GM10248 (cell line): ENCODE measurements around the gene AKAP5.

ENCODE experiments used
- CTCF ChIA-PET: fragments of 300-600 bp; sonication (Branson Sonifier 250); formaldehyde crosslinking; extraction: SDS; loops from one replicate; lab custom pipeline; 2021; ENCODE audit warnings: antibody characterized with exemption; lab: Yijun Ruan, JAX
- POLR2A ChIA-PET: fragments of 350-650 bp; sonication (Branson Sonifier 250); formaldehyde crosslinking; extraction: SDS; loops from one replicate; lab custom pipeline; 2020; ENCODE audit warnings: antibody characterized with exemption; lab: Yijun Ruan, JAX
- DNase-seq: peaks from one replicate; pipeline ENCODE4 v3.0.0; 2012; ENCODE audit errors: extremely low spot score
- TF ChIP-seq, protein P1 (sequence below): IDR thresholded peaks from 2 replicates; pipeline ENCODE4 v1.5.1; 2012; ENCODE audit warnings: mild to moderate bottlenecking, low read depth; ENCODE audit errors: extremely low read depth, missing control alignments, control extremely low read depth

Gene AKAP5

DNA sequence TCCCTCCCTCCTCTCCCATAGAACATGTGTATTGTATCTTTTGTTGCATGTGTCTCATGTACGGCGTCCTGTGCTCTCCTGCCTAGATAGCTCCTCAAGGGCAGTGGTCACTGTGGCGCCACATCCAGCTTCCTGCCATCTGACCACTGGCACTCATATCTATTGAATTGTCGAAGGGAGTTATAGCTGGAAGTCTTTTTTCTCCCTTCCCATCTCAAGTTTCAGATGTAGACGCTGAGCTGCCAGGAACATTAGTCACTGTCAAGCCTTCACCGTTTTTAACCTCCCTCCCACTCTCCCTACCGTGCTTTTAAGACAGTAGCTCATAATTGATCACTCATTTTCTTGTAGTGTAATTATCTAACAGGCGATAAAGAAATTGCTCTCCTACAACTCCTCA lies 44.1 kb upstream of the AKAP5 start:
- CTCF ChIA-PET: interaction anchor here (1.3 to 16.2 kb wide), 3 partner anchors 9 to 28 kb away, joined by 3 to 205 read pairs (median 4); no protein-coding TSS in a partner anchor
- TF ChIP-seq, protein P1, sequence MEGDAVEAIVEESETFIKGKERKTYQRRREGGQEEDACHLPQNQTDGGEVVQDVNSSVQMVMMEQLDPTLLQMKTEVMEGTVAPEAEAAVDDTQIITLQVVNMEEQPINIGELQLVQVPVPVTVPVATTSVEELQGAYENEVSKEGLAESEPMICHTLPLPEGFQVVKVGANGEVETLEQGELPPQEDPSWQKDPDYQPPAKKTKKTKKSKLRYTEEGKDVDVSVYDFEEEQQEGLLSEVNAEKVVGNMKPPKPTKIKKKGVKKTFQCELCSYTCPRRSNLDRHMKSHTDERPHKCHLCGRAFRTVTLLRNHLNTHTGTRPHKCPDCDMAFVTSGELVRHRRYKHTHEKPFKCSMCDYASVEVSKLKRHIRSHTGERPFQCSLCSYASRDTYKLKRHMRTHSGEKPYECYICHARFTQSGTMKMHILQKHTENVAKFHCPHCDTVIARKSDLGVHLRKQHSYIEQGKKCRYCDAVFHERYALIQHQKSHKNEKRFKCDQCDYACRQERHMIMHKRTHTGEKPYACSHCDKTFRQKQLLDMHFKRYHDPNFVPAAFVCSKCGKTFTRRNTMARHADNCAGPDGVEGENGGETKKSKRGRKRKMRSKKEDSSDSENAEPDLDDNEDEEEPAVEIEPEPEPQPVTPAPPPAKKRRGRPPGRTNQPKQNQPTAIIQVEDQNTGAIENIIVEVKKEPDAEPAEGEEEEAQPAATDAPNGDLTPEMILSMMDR: no peak
- POLR2A ChIA-PET: no interaction called here
- DNase-seq: no peak

GRCh38 chr14:64422005-64422404 lies 43.3 kb upstream of the AKAP5 start:
- POLR2A ChIA-PET: no interaction called here
- TF ChIP-seq, protein P1: no peak
- no peak for DNase-seq
- CTCF ChIA-PET: interaction anchor here (1.3 to 16.2 kb wide), 5 partner anchors 10 to 215 kb away, joined by 3 to 205 read pairs (median 4); no protein-coding TSS in a partner anchor

DNA sequence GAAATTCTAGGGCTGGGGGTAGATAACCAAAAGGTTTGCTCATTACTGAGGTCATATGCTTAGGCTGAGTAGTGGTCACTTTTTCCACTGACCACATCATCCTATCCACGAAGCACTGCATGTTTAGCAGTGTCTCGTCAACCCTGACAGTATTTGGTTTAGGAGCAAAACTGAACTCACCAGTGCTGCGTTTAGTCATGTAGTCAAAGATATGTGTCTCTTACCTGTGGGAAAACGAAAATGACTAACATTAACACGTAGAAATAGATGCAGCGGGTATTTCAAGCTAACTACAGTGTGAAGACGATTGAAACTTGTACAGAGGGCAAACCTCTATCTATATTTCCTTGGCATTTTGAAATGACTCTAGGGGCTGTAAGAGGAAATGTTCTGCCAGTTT lies 42.5 kb upstream of the AKAP5 start:
- no peak for DNase-seq
- TF ChIP-seq, protein P1: no peak
- ChIA-PET CTCF (interaction anchor here (1.3 to 16.2 kb wide), 5 partner anchors 10 to 214 kb away, joined by 3 to 205 read pairs (median 4); no protein-coding TSS in a partner anchor), POLR2A (no interaction called here)

DNA sequence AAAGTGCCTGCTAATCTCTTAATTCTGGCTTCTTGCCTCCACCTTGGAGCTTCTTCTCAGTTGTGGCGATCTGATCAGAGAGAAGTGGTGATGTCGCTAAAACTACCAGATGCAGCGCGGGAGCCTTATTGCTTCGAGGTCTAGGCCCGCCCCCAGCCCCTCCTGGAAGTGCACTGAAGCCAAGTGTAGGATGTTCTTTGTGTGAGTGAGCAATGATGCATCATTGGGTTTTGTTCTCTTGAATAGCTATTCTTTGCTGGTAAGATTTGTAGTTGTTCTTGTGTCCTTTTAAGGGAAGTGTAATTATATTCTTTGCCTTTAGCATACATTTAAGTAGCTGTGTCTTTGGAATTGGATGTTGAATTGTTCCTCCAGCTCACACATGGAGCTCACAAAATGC lies 41.3 kb upstream of the AKAP5 start:
- TF ChIP-seq, protein P1: no peak
- ChIA-PET POLR2A (no interaction called here), CTCF (interaction anchor here (1.2 to 16.2 kb wide), 7 partner anchors 9 to 213 kb away, joined by 3 to 205 read pairs (median 5); no protein-coding TSS in a partner anchor)
- no peak for DNase-seq

DNA sequence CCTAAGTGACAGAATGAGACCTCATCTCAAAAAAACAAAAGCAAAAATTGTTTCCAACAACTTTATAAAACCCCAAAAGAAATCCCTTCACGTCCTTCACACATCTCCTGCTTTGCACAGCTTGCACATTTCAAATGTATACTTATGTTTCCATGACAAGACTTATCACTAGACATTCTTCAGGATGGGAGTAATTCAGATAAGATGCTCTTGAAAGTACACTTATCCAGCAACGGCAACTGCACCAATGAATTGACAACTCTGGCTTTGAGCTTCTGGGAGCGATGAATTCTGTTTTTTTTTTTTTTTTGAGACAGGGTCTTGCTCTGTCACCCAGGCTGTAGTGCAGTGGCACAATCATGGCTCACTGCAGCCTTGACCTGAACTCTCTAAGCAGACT lies 30.8 kb upstream of the AKAP5 start:
- TF ChIP-seq, protein P1: no peak
- ChIA-PET POLR2A (no interaction called here), CTCF (interaction anchor here (0.8 to 15.5 kb wide), 8 partner anchors 11 to 202 kb away, joined by 3 to 205 read pairs (median 4); no protein-coding TSS in a partner anchor)
- DNase-seq: no peak

- no peak for DNase-seq
- POLR2A ChIA-PET: no interaction called here
- TF ChIP-seq, protein P1: no peak
- CTCF ChIA-PET: interaction anchor here (1.6 to 15.5 kb wide), 3 partner anchors 9 to 20 kb away, joined by 4 to 205 read pairs (median 76); no protein-coding TSS in a partner anchor
These were observed 27.0 kb upstream of the AKAP5 start for GRCh38 chr14:64438181-64438841.
